HG02970 (cell line): ENCODE data around the gene PTGIS.

Experiments used
- ATAC-seq: cut with Tn5 transposase; IDR thresholded peaks from one replicate; pipeline ENCODE4 v1.9.1; 2021; ENCODE audit warnings: mild to moderate bottlenecking, moderate library complexity, moderate number of reproducible peaks; ENCODE audit not compliant: unreplicated experiment, low FRiP score

PTGIS gene

GRCh38 chr20:49595811-49596561 lies 28.0 kb upstream of the PTGIS start:
- no peak for ATAC-seq

DNA sequence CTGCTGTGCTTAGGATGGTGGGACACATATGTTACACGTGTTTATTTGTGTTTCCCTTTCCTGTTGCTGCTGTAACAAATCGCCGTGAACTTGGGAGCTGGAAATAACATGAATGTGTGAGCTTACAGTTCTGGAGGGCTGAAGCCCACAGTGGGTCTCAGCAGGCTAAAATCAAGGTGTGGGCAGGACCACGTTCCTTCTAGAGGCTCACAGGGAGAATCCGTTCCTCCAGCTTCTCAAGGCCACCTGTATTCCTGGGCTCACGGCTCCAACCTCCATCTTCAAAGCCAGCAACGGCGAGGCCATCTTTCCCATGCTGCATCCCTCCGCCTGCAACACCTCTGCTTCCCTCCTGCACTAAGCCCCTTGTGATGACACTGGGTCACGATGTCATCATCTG lies 27.4 kb upstream of the PTGIS start:
- no peak for ATAC-seq

- ATAC-seq = no peak
Observed at GRCh38 chr20:49594931-49595315, 27.0 kb upstream of the PTGIS start.

DNA sequence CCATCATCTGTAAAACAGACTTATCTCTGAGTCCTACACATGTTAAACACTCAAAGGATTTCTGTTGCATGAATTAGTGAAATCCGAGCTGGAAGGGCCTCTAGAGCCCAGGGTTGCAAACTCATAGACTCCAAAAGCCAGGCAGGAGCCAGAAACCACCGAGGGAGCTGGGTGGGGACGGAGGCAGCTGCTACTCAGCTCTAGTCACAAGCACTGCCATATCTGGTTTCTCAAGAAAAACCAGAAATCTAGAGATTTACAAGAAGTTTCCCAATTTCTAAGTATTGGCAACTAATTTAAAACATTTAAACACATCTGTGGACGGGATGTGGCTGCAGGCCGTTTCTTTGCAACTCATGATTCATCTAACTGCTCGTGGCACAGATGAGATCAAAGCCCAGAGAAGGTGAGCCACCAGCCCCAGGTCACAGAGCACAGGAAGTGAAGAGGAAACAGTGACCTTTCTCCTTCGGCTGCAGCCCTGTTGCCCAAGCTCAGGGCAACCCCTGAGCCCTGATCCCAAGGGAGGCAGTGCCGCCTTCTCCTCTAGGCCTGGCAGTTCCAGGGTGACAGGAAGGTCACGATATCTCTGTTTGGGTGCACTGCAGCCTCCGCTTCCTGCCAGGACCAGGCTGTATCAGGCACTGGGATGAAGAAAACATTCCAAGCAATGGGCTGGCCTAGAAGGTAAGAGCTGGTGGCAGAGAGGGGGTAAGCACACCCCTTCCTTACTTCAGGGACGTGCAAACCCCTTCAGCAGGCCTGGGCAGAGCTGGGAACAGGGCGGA lies 26.4 kb upstream of the PTGIS start:
- no peak for ATAC-seq

GRCh38 chr20:49593466-49594142 lies 25.7 kb upstream of the PTGIS start:
- no peak for ATAC-seq

DNA sequence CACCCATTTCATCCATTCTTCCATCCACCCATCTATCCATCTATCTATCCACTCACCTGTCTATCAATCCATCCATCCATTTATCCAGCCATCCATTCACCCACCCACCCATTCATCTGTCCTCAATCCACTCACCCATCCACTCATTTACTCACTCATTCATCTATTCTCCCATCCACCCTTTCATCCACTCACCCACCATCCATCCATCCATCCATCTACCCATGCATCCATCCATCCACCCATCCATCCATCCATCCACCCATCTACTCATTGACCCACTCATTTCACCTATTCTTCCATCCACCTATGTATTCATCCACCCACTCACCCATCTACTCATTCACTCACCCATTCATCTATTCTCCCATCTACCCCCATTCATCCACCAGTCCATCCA lies 24.2 kb upstream of the PTGIS start:
- ATAC-seq = no peak

- no peak for ATAC-seq
Observed at GRCh38 chr20:49591217-49591865, 23.4 kb upstream of the PTGIS start.

DNA sequence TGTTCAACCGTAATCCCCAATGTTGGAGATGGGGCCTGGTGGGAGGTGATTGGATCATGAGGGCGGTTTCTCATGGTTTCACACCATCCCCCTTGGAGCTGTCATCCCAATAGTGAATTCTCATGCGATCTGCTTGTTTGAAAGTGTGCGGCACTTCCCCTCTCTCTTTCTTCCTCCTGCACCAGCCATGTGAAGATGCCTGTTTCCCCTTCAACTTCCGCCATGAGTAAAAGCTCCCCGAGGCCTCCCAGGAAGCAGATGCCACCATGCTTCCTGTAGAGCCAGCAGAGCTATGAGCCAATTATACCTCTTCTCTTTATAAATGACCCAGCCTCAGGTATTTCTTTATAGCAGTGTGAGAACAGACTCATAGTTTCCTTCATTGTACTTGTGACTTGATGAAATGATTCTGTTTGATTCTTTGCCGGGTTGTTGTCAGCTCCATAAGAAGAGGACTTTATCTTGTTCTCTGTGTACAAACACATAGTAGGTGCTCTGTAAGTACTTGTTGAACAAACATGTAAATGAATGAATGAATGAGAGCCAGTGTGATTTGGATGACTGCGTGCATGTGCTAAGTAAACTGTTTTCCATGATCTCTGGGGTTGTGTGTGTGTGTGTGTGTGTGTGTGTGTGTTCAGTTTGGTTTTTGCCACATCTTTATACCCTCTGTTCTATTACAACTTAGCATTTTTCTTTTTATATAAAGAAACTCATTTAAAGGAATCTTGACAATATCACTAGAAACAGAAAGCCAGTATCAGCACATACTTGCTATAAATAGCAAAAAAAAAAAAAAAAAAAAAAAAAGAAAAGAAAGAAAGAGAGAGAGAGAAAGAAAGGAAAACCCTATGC lies 22.5 kb upstream of the PTGIS start:
- ATAC-seq = no peak

GRCh38 chr20:49589747-49590146 lies 21.8 kb upstream of the PTGIS start:
- no peak for ATAC-seq

- ATAC-seq = no peak
Observed at GRCh38 chr20:49587111-49587570, 19.2 kb upstream of the PTGIS start.

DNA sequence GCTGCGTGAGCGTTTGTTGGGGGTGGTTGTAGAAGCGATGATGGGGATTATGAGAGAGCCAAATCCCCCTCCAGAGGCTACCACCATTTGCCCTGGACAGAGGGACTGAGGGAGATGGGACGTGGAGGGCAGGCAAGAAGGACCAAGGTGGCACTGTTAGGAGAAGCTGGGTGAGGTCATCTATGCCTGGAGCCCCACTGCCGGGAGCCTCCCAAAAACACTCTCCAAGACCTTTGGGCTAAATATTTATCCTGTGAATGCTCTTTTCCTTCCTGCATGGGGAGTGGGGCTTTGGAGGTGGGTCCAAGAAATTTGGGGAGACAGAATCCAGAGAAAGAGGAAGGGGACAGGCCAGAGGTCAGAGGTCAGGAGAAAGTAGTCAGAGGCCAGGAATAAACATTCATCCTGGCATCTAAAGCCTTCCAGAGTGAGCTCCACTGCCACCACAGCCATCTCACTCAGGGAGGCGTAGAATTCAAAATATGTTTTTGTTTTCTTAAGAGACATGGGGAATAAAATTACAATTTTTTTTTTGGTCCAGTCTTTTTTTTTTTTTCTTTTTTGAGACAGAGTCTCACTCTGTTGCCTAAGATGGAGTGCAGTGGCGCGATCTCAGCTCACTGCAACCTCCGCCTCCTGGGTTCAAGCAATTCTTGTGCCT lies 17.8 kb upstream of the PTGIS start:
- no peak for ATAC-seq

DNA sequence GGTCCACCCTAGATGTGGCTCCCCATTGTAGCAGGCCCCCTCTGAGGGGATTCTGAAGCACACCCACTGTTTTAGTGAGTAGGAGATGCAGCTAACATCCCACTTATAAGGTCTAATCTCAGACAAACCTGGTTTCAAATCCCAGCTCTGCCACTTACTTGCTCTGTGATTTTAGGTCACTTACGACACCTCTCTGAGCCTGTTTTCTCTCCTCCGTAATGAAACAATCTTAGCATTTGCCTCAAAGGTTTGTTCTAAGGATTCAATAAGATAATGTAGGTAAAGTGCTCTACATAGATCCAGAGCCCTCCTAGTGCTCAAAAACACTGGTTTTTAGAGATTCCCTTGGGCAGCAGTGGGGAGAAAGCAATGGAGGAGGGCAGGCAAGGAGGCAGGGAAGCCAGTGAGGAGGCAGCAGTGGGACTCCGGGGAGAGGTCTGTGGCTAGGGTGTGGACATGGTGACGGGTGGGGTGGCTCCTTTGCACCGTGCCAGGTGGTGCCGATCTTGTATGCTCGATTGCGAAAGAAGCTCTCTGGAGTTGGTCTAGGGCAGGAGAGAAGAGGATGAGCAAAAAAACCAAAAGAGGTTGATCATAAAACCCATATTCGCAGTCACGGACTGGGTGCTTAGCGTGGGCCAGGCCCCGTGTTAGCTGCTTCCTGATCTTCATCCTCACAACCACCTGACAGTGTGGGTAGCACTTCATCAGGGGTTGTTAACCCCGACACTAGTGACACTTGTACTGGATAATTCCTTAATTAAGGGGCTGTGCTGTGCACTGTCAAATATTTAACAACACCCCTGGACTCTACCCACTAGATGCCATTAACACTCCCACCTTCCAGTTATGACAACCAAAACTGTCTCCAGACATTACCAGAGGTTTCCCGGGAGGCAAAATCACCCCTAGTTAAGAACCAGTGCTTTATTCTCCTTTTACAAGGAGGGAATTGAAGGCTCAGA lies 16.8 kb upstream of the PTGIS start:
- ATAC-seq = no peak

- no peak for ATAC-seq
Observed at GRCh38 chr20:49583669-49584417, 15.9 kb upstream of the PTGIS start.

- ATAC-seq = no peak
Observed at GRCh38 chr20:49583343-49583668, 15.4 kb upstream of the PTGIS start.

DNA sequence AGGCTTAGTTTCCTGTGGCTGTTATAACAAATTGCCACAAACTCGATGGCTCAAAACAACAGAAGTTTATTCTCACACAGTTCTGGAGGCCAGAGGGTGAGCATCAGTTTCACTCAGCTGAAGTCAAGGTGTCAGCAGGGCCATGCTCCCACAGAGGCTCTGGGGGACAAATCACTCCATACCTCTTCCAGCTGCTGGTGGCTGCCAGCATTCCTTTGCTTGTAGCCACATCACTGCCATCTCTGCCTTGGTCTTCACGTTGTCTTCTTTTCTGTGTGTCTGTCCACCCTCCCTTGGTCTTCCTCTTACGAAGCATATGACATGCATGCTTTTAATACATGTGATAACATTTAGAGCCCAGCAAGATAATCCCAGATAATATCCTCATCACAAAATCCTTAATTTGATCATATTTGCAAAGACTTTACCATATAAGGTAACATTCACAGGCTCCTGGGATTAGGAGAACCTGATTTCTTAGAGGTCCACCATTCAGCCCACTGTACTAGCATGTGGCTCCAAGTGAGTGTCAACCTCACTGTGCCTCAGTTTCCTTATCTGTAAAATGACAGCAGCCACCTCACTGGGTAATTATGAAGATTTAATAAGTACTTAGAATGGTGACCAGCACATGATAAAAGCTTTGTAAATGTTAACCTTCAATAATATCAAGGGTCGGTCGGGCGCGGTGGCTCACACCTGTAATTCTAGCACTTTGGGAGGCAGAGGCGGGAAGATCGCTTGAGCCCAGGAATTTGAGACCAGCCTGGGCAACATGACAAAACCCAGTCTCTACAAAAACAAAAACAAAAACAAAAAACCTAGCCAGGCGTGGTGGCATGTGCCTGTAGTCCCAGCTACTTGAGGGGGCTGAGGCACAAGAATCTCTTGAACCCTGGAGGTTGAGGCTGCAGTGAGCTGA lies 14.7 kb upstream of the PTGIS start:
- ATAC-seq = no peak

DNA sequence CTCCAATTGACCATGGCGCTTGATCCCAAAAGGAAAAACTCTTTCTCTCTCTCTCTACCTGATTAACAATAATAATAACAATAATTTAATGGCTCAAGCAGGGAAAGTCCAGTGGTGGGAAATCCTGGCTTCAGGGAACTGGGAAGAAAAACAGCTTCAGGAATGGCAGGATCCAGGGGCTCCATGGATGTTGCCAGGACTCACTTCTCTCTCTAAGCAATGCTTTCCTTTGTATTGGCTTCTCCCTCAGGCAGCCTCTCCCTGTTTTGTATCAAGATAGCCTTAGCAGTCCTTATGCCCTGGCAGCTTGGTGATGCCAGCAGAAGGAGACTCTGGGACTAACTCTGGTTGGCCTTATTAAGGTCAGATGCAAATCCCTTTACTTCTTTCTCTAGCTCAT lies 13.5 kb upstream of the PTGIS start:
- no peak for ATAC-seq

DNA sequence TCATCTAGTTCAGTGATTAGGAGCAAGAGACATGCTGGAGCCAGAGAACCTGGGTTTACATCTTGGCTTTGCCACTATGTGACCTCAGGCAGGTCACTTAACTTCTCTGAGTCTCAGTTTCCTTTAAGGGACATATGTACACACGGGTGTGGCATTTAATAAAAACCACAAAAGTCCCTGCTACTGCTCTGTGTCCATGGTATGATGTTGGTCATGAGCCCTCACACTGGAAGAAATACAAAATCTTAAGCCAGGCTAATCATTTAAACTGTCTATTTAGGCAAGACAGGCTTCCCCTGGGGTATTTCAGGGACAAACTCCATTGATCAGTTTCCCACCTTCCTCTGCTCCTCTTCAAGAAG lies 12.9 kb upstream of the PTGIS start:
- ATAC-seq = no peak
